ENCODE measurements around the gene LRPAP1.
"Not testable (repeated sequence)": the region's sequence is repeated elsewhere in the genome, so short reads cannot be mapped to it uniquely, and the experiment has no call there.

LRPAP1 gene

DNA sequence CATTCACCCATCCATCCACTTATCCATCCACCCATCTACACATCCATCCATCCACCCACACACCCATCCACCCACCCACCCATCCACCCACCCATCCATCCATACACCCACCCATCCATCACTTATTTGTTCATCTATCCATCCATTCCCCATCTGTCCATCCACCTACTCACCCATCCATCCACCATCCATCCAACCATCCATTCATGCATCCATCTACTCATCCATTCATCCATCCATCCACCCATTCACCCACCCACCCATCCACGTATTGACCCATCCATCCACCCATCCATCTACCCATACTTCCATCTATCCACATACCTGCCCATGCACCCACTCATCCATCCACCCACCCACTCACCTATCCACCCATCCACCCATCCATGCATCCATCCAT, 28.2 kb upstream of the LRPAP1 start:
- DNase-seq (ENCODE audit: low spot score) = not testable (repeated sequence)

DNA sequence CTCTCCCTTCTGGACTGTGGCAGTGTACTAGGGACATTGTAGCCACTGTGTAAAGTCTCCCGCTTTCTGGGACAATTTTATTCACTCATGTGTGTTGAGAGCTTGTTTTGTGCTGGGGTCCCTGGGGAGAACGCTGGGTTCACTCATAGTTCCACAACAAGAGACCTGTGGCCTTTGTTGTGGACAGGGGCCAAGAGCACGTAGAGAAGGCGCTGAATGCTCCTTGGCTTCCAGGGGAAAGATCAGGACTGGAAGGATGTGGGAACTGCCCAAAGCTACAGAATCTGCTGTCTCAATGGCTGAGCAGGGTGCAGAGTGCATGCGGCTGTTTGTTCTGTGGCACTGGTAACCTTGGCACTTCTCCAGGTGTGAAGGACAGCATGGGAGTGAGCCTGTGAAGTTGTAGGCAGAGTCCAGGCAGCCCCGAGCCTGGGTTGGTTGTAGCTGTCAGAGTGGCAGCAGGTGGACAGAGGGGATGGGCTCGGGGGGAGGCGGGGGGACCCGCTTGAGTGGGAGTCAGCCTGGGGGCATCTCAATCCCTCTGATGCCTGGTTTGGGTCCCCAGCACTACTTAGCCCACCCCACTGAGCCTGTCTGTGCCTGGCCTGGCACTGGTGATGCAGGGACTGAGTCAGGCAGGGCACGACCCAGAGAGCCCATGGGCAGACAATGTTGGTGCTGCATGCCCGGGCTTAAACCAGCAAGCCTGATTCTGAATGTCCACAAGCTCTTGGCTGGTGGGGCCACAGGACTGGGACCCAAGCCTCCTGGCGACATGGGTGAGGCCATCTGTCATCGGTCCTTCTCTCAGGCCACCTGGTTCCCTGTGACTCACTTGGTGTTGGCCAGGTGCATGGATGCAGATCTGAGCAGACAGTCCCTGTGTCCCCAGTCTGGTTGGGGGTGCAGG, 27.4 kb upstream of the LRPAP1 start:
- not testable (repeated sequence) for DNase-seq (ENCODE audit: low spot score)

DNA sequence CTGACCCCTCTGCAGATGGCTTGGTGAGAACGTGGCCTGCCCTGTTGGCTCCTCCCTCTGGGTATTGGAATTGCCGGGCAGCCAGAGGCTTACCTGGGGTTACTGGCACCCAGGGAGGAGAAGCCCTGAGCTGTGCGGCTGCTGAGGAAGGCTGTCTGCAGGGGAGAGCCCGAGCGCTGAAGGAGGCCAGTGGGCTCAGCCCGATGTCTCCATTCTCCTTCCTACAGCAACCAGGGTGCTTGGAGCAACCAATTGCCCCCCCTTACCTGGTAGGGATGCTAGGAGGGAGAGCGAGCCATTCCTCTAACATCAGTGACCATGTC, 26.3 kb upstream of the LRPAP1 start:
- not testable (repeated sequence) for DNase-seq (ENCODE audit: low spot score)

DNA sequence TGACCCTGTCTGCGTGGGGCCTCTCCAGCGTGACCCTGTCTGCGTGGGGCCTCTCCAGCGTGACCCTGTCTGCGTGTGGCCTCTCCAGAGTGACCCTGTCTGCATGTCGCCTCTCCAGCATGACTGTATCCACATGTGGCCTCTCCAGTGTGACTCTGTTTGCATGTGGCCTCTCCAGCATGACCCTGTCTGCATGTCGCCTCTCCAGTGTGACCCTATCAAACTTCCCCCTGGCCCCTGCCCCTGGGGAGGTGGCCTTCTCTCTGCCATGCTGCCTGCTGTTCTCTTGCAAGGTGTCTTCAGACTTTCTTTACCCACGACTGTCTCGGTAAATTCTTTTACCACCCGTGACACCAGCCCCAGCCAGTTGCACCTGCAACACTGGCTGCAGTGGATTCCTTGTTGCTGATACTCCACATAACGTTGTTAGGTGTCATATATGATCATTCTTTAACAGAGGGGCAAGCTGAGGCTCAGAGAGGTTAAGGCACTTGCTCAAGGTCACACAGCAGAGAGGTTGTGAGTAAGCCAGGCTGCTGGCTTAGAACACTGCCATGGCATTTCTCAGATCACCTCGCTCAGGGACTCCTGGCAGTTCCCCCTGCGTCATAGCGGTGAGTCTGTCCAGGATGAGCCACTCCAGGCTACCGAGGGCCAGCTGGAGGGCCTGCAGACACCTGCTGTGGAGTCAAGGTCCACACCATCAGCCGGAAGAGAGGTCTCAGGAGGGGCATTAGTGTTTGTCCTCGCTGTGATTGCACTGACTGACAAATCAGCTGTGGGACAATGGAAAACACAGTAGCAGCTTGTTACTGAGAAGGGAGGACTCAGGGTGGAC, 25.7 kb upstream of the LRPAP1 start:
- not testable (repeated sequence) for DNase-seq (ENCODE audit: low spot score)

DNA sequence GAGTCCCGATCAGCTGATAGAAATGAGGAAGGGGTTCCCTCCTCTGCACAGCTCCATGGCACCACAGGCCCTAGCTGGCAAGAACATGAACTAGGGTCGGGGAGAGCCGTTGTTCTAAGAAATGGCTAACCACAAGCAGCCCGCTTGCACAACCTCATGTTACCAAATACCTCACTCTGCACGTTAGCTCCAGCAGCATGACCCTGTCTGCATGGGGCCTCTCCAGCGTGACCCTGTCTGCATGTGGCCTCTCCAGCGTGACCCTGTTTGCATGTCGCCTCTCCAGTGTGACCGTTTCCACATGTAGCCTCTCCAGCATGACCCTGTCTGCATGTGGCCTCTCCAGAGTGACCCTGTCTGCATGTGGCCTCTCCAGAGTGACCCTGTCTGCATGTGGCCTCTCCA, 24.9 kb upstream of the LRPAP1 start:
- not testable (repeated sequence) for DNase-seq (ENCODE audit: low spot score)

DNA sequence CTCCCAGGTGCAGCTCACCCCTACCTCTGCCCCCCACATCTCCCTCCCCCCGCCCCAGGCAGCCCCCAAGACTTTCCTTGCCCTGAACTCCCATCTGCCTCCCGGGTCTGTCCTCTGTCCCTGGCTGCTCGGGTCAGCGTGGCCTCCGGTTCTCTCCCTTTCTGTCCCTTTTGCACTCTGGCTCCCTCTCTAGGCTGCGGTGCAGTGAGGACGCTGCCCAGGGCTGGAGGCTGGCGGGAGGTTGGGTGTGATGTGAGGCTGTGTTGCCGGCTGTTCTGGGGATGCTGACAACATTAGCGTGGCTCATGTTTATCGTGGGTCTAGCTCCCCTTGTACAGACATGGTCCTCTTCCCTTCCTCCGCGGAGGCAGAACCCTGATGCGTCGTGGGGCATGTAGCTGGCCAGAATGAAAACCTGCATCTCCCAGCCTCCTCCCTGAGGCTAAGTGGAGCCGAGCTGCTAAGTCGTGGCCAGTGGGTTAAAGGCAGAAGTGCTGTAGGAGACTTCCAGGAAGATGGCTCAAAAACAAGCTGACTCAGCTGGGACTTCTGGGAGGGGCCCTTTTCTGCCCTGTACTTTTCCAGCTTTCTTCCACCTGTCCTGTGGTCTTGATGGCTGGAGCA, 24.1 kb upstream of the LRPAP1 start:
- not testable (repeated sequence) for DNase-seq (ENCODE audit: low spot score)

DNA sequence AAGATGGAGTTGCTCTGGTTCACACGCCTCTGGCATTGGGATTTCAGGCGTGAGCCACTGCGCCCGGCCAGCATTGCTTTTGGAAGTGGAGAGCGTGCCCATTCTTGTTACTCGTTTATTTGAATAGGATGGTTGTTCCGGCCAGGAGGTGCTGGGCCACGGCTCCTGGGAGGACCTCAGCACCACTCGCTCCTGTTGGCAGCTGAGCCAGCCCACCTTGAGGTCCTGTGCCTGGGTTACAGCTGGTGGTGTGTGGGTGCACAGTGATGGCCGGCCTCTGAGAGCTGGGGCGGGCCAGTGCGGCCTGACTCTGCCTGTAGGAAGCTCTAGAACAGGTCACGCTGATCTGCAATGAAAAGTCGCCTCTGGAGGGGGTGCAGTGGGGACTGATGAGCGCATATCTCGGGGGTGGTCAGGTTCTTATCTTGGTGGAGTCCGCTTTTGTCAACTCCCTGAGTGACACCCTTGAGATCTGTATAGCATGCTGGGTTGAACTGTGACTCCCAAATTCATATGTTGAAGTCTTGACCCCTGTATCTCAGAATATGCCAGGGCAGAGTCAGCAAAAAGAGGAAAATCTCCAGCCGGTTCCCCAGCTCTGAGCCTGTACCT, 23.3 kb upstream of the LRPAP1 start:
- DNase-seq (ENCODE audit: low spot score) = not testable (repeated sequence)

DNA sequence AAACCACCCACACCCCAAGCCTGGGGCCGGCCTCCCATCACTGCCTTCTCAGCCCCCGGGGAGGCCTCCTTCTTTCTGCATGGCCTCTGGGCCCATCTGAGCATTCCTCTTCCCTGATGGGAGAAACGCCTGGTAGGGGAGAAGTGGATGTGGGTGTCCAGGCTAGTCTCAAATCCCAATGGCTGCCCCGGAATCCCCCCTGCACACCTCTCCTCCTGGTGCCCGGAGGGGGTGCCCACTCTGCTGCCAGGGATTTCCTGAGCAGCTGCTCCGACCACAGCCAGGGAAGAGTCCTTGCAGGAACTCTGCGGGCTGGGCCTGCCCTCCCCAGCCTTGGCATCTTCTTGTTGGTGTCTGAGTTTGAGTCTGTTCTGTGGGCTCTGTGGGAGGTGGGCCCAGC, 19.1 kb upstream of the LRPAP1 start:
- not testable (repeated sequence) for DNase-seq (ENCODE audit: low spot score)

DNA sequence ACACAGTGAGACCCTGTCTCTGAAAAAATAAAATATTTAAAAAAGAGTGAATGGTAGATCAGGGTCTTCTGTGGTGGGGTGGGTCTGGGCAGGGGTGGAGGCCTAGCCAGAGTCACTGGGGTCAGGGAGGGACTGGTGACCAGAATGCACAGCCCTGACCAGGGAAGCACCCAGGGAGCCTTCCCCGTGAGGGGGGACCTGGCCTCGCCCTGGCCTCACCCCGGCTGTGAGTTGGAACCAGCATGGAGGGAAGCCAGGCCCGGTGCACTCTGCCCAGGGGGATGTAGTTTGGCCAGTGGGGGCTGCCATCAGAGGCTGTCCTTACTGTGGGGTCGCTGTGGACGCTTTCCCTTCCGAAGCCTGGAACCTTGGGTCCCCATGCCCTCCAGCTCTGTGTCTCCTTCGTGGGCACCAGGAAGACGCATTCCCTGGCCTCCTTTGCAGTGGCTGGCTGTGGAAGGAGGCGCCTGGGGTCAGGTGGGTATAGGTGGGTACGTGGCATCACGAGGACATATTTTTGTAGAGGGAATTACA, 18.6 kb upstream of the LRPAP1 start:
- not testable (repeated sequence) for DNase-seq (ENCODE audit: low spot score)

DNA sequence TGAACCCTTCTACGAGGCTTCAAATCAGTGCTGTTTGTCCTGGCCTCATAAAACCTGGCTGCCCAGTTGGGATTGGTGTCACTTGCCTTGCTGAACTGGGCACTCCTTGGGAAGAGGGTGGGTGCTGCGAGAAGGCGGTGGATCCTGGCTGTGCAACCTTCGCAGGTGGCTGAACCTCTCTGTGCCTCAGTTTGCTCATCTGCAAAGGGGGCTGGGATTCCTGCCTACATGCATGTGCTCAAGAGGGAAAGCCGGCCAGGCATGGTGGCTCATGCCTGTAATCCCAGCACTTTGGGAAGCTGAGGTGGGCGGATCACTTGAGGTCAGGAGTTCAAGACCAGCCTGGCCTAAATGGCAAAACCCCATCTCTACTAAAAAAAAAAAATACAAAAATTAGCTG, 17.8 kb upstream of the LRPAP1 start:
- not testable (repeated sequence) for DNase-seq (ENCODE audit: low spot score)

DNA sequence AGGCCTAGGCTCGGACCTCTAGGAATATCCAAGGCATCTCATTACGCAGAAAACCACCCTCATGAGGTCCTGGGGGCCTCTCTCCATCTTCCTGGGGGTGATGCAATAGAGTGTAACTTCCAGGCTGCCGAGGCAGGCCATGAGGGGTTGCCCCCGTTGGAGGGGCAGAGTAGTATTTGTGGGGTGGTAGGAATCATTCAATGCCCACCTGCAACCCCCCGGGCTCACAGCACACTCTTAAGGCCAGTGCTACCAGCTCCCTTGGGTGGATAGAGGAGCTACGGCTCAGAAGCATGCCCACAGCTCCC, 17.4 kb upstream of the LRPAP1 start:
- DNase-seq (ENCODE audit: low spot score) = not testable (repeated sequence)

DNA sequence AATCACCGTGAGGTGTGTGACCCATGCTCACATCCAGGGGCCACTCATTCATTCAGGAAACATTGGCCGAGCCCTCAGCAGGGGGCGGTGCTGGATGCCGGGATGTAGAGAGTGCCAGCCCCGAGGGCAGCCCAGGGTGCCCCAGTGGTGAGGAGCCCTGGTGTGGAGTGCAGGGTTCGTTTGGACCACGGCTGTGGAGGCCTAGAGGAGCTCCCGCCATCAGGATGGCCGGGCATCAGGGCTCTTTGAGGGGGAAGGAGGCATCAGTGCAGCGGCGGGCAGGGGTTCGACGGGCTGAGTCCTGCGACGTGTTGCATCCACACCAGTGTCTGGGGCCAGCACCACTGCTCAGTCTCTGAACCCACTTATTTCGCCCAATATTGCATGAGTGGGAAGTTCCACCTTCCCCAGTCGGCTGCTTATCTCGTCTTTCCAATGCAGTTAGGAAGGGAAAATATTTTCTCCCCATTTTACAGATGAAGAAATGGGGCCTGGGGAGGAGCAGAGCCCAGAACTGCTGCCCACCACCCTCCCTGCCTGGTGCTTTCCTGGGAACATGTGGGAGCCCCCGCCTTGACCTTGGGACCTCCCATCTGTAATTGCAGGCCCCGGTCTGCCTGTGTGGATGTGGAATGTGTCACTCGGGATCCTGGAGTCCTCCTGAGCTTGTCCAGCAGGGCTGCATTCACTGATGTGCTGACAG, 16.9 kb upstream of the LRPAP1 start:
- DNase-seq (ENCODE audit: low spot score) = not testable (repeated sequence)

DNA sequence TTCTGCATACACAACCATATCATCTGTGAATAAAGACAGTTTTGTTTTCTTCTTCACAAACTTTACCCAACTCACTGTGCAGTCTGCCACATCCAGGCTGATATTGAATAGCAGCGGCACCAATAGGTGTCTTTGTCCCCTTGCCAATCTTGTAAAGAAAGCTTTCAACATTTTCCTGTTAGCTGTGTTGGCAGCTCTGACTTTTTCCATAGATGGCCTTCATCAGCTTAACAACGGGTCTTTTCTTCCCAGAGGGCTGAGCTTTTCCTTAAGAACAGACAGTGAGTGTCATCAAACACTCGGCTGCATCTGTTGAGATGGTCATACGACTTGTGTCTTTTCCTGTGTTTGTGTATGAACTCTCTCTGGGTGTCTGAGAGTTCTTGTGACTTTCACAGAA, 14.5 kb upstream of the LRPAP1 start:
- DNase-seq (ENCODE audit: low spot score) = not testable (repeated sequence)

DNA sequence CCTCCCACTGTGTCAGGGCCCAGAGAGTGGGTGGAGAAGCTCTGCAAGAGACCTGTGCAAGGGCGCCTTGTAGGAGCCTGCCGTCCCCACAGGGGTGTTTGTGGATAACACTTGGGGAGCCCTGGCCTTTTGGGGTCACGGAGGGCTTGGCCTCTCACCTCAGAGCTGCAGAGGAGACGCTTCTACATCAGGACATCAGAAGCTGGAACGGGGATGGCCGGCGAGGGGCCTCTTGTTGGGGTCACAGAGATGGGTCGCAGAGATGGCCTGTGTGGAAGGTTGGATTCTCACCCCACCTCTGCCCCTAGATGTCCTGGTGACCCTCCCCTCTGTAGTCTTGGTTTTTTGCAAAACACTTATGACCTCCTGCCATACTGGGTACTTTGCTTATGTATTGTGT, 13.1 kb upstream of the LRPAP1 start:
- DNase-seq (ENCODE audit: low spot score) = not testable (repeated sequence)

DNA sequence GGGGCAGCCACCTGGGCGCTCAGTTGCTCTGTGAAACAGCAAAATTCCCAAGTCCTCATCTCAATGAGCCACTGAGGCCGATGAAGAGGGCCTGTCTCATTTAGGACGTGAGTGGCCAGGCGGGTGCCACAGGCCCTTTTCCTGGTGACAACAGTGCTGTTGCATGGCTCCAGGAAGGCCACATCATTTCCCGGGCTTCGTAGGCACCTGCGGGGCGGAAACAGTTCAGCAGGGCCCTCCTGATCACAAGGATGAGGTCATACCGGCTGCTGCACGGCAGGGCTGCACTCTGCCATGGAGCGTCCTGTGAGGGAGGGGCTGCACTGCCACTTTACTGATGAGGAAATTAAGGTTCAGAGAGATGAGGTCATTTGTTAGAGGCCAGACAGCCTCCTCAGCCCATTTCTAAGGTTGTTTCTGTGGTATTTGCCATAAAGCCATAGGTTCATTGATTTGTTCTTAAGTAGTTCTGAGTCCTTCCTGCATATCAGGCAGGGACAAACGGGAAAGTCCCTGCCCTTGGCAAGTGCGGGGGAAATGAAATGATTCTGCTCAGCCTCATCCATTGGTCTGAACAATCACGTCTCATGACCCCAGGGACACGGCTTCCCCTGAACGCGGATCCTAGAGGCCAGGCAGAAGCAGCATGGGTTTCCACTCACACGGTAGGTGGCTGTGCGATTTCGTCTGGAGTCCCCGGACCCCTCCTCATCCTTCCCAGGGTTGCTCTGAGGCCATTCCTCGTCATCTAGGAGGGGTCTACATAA, 12.2 kb upstream of the LRPAP1 start:
- peak; percentile 48 for DNase-seq (ENCODE audit: low spot score)

DNA sequence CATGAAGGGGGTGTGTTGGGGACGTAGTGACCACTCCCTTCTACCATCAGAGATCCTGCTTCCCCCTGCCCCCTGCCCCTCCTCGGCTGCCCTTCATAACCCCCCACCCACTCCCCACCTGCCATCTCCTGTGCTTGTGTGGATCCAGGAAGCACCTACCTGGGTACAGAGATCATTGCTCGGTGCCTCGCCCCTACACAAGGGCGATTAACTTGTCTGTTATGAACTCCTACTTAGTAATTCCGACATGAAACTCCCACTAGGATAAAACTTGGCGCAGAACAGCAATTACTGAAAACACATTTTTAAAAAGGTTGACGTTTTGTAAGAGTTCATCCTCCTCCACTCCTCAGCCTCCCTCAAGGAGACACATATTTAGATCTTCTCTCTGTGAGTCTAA, 11.2 kb upstream of the LRPAP1 start:
- DNase-seq (ENCODE audit: low spot score) = not testable (repeated sequence)

DNA sequence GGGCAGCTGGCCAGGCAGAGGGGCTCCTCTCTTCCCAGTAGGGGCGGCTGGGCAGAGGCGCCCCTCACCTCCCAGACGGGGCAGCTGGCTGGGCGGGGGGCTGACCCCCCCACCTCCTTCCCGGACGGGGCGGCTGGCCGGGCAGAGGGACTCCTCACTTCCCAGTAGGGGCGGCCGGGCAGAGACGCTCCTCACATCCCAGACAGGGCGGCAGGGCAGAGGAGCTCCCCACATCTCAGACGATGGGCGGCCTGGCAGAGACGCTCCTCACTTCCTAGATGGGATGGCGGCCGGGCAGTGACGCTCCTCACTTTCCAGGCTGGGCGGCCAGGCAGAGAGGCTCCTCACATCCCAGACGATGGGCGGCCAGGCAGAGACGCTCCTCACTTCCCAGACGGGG, 6.7 kb upstream of the LRPAP1 start:
- not testable (repeated sequence) for DNase-seq (ENCODE audit: low spot score)

DNA sequence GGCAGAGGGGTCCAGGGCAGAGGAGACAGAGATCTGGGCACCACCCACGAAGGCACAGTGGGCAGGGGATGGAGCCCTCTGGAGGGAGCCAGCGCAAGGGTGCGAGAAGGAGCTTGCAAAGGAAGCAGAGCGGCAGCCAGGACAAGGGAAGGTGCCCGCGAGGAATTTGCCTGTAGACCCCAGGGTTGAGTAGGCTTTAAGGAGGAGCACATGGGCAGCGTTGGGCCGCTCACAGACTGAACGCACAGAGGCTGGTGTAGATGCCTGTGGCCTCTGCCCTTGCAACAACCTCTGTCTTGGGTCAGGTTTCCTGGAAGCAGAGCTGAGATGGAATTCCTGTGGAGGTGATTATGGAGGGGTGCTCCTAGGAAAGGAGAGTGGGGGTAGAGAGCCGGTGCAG, 3.6 kb upstream of the LRPAP1 start:
- DNase-seq (ENCODE audit: low spot score) = not testable (repeated sequence)

DNA sequence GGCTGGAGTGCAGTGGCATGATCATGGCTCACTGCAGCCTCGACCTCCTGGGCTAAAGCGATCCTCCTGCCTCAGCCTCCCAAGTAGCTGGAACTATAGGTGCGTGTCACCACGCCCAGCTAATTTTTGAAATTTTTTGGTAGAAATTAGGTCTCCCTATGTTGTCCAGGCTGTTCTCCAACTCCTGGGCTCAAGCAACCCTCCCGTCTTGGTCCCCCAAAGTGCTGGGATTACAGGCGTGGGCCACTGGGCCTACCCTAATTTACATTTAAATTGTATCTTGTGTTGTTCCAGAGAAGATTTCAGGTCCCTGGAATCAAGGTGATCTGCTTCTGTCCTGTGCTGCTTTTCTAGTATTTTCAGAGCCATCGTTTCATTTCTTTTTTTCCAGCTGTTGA, 1.2 kb upstream of the LRPAP1 start:
- no peak for DNase-seq (ENCODE audit: low spot score)

DNA sequence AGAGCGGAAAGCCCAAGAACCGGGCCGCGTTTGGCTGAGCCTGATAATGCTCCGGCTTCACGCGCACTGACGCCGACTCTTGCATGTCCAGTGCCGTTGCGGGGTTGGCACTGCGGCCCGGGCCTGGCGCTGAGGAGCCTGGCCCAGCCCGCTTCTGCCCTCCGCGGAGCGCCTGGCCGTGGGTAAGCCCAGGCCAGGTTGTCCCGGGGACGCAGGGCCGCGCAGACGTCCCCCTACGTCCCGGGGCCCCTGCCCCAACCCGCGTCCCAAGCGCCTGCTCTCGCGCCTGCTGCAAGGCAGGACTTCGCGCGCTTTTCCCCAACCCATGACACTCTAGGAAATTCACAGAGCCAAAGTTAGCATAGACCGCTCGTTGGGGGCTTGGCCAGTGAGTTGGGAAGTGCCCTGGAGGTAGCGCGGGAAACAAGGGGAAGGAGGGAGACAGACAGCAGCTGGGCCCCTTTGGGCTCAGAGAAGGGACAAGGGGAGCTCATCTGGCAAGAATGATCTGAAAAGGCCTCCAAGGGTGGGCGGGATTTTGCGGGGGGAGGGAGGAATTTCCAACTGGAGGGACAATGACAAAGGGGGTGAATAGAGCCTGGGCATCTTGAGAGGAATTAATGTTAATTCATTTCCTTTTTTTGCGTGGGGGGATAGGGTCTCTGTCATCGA, 665 bp upstream of the LRPAP1 start:
- no peak for DNase-seq (ENCODE audit: low spot score)
